ENCODE results near the gene ACER2. TPM values are rescaled to one million over a fixed set of nuclear protein-coding genes. Genes with fewer than 3 reads are reported as not detected.

Gene ACER2
- 1 to 10 TPM; 1.5 to 1.6 TPM for total RNA-seq

GRCh38 chr9:19408693-19409400 lies at the start of gene ACER2:
Gene ACER2 (plus strand): TSS chr9:19409009. CDS start chr9:19409085, 76 bp downstream.
- Mint-ChIP-seq H3K9me3 (ENCODE audit: low read depth) (no peaks in the 10 kb centered on the region), H3K4me3 (peak within 1 kb of the TSS; percentile 89), H3K27me3 (no peaks in the 10 kb centered on the region), H3K27ac (peak within 1 kb of the TSS; percentile 68), H3K36me3 (ENCODE audit: low read depth) (no peaks in the 10 kb centered on the region), H3K4me1 (peaks cover 6% of the 10 kb centered on the region)
- intact Hi-C loops (cut with DNase I, micrococcal nuclease): loop anchor here (1.0 kb wide), 5 partner anchors 29 to 360 kb away; partner anchors contain the start of genes RPS6 (in 2 of the 2), DENND4C (in 1 of the 2), HAUS6 (in 1 of the 2) and RRAGA (in 1 of the 2)
- peak; percentile 96 for DNase-seq
- peak; percentile 96 for ATAC-seq
- ChIA-PET POLR2A (interaction anchor here (1.2 kb wide), 1 partner anchor 33 kb away, joined by 3 read pairs; no protein-coding TSS in a partner anchor), CTCF (interaction anchor here (0.6 to 1.6 kb wide), 3 partner anchors 30 to 364 kb away, joined by 3 to 4 read pairs (median 3); no protein-coding TSS in a partner anchor)

- no peak overlapping the region for H3K27ac Mint-ChIP-seq
- H3K27me3 Mint-ChIP-seq: no peaks in the 10 kb centered on the region
- H3K4me1 Mint-ChIP-seq: no peaks in the 10 kb centered on the region
- POLR2A ChIA-PET: no interaction called here
- no peak for DNase-seq
- CTCF ChIA-PET: no interaction called here
- no peaks in the 10 kb centered on the region for H3K9me3 Mint-ChIP-seq (ENCODE audit: low read depth)
- no peak for ATAC-seq
- H3K36me3 Mint-ChIP-seq (ENCODE audit: low read depth): peaks cover 16% of the 10 kb centered on the region
- no peak overlapping the region for H3K4me3 Mint-ChIP-seq
- intact Hi-C loops (cut with DNase I, micrococcal nuclease): no loop called here
Observed at GRCh38 chr9:19369107-19369506, 39.7 kb upstream of the ACER2 start.

GRCh38 chr9:19371942-19372341 lies 36.9 kb upstream of the ACER2 start:
- ATAC-seq (no peak), DNase-seq (no peak)
- peak overlapping the region; percentile 31 for H3K27ac Mint-ChIP-seq
- H3K4me3 Mint-ChIP-seq: no peak overlapping the region
- ChIA-PET POLR2A (no interaction called here), CTCF (interaction anchor here (0.7 kb wide), 1 partner anchor 8 kb away, joined by 3 read pairs; the partner anchor contains the start of gene RPS6)
- intact Hi-C loops (cut with DNase I, micrococcal nuclease): loop anchor here in 1 of 2 experiments (2.0 kb wide), 1 partner anchor 137 kb away; no protein-coding TSS in a partner anchor
- H3K4me1 Mint-ChIP-seq: peaks cover 14% of the 10 kb centered on the region
- H3K27me3 Mint-ChIP-seq: no peaks in the 10 kb centered on the region
- H3K36me3 Mint-ChIP-seq (ENCODE audit: low read depth): peaks cover 35% of the 10 kb centered on the region
- H3K9me3 Mint-ChIP-seq (ENCODE audit: low read depth): no peaks in the 10 kb centered on the region

- H3K27ac Mint-ChIP-seq: no peak overlapping the region
- H3K36me3 Mint-ChIP-seq (ENCODE audit: low read depth): peaks cover 41% of the 10 kb centered on the region
- CTCF ChIA-PET: no interaction called here
- DNase-seq (no peak), ATAC-seq (no peak)
- H3K4me3 Mint-ChIP-seq: no peak overlapping the region
- H3K4me1 Mint-ChIP-seq: peaks cover 21% of the 10 kb centered on the region
- no peaks in the 10 kb centered on the region for H3K27me3 Mint-ChIP-seq
- intact Hi-C loops (cut with DNase I, micrococcal nuclease): loop anchor here in 1 of 2 experiments (2.0 kb wide), 1 partner anchor 138 kb away; no protein-coding TSS in a partner anchor
- POLR2A ChIA-PET: no interaction called here
- no peaks in the 10 kb centered on the region for H3K9me3 Mint-ChIP-seq (ENCODE audit: low read depth)
Observed at GRCh38 chr9:19372567-19372966, 36.2 kb upstream of the ACER2 start.

- H3K36me3 Mint-ChIP-seq (ENCODE audit: low read depth): peaks cover 51% of the 10 kb centered on the region
- POLR2A ChIA-PET: no interaction called here
- intact Hi-C loops (cut with DNase I, micrococcal nuclease): loop anchor here in 1 of 2 experiments (2.0 kb wide), 1 partner anchor 139 kb away; no protein-coding TSS in a partner anchor
- ATAC-seq (no peak), DNase-seq (no peak)
- no peak overlapping the region for H3K4me3 Mint-ChIP-seq
- peaks cover 25% of the 10 kb centered on the region for H3K4me1 Mint-ChIP-seq
- no peak overlapping the region for H3K27ac Mint-ChIP-seq
- CTCF ChIA-PET: interaction anchor here (0.7 kb wide), 1 partner anchor 84 kb away, joined by 3 read pairs; no protein-coding TSS in a partner anchor
- no peaks in the 10 kb centered on the region for H3K27me3 Mint-ChIP-seq
- H3K9me3 Mint-ChIP-seq (ENCODE audit: low read depth): no peaks in the 10 kb centered on the region
Observed at GRCh38 chr9:19373527-19373926, 35.3 kb upstream of the ACER2 start.

GRCh38 chr9:19375538-19375937 lies 33.3 kb upstream of the ACER2 start:
- CTCF ChIA-PET: interaction anchor here (0.7 to 1.4 kb wide), 4 partner anchors 44 to 90 kb away, joined by 3 to 4 read pairs (median 3); no protein-coding TSS in a partner anchor
- POLR2A ChIA-PET: interaction anchor here (0.6 to 1.2 kb wide), 4 partner anchors 33 to 123 kb away, joined by 3 to 4 read pairs (median 4); partner anchors contain the start of gene ACER2
- no peak overlapping the region for H3K4me3 Mint-ChIP-seq
- intact Hi-C loops (cut with DNase I, micrococcal nuclease): no loop called here
- peaks cover 70% of the 10 kb centered on the region for H3K36me3 Mint-ChIP-seq (ENCODE audit: low read depth)
- H3K9me3 Mint-ChIP-seq (ENCODE audit: low read depth): no peaks in the 10 kb centered on the region
- ATAC-seq (no peak), DNase-seq (no peak)
- H3K27ac Mint-ChIP-seq: peak overlapping the region; percentile 70
- no peaks in the 10 kb centered on the region for H3K27me3 Mint-ChIP-seq
- peaks cover 25% of the 10 kb centered on the region for H3K4me1 Mint-ChIP-seq

- Mint-ChIP-seq H3K4me1 (peaks cover 36% of the 10 kb centered on the region), H3K27ac (peak overlapping the region; percentile 68), H3K36me3 (ENCODE audit: low read depth) (peaks cover 74% of the 10 kb centered on the region), H3K27me3 (no peaks in the 10 kb centered on the region), H3K9me3 (ENCODE audit: low read depth) (no peaks in the 10 kb centered on the region), H3K4me3 (peak overlapping the region; percentile 99)
- intact Hi-C loops (cut with DNase I, micrococcal nuclease): no loop called here
- POLR2A ChIA-PET: no interaction called here
- CTCF ChIA-PET: no interaction called here
- ATAC-seq: no peak
- DNase-seq: no peak
Observed at GRCh38 chr9:19376931-19377330, 31.9 kb upstream of the ACER2 start.

- ATAC-seq: no peak
- POLR2A ChIA-PET: no interaction called here
- peak overlapping the region; percentile 99 for H3K4me3 Mint-ChIP-seq
- intact Hi-C loops (cut with DNase I, micrococcal nuclease): no loop called here
- no peaks in the 10 kb centered on the region for H3K9me3 Mint-ChIP-seq (ENCODE audit: low read depth)
- H3K27me3 Mint-ChIP-seq: no peaks in the 10 kb centered on the region
- peaks cover 73% of the 10 kb centered on the region for H3K36me3 Mint-ChIP-seq (ENCODE audit: low read depth)
- CTCF ChIA-PET: interaction anchor here (0.8 kb wide), 1 partner anchor 79 kb away, joined by 3 read pairs; no protein-coding TSS in a partner anchor
- no peak for DNase-seq
- H3K27ac Mint-ChIP-seq: peak overlapping the region; percentile 100
- peaks cover 41% of the 10 kb centered on the region for H3K4me1 Mint-ChIP-seq
Observed at GRCh38 chr9:19378164-19378563, 30.6 kb upstream of the ACER2 start.

GRCh38 chr9:19378647-19379046 lies 30.2 kb upstream of the ACER2 start:
- Mint-ChIP-seq H3K36me3 (ENCODE audit: low read depth) (peaks cover 69% of the 10 kb centered on the region), H3K27me3 (no peaks in the 10 kb centered on the region), H3K9me3 (ENCODE audit: low read depth) (no peaks in the 10 kb centered on the region), H3K4me3 (peak overlapping the region; percentile 99), H3K4me1 (peaks cover 41% of the 10 kb centered on the region), H3K27ac (peak overlapping the region; percentile 100)
- ChIA-PET CTCF (no interaction called here), POLR2A (interaction anchor here (1.3 kb wide), 1 partner anchor 32 kb away, joined by 4 read pairs; no protein-coding TSS in a partner anchor)
- intact Hi-C loops (cut with DNase I, micrococcal nuclease): no loop called here
- no peak for DNase-seq
- ATAC-seq: no peak

- Mint-ChIP-seq H3K4me3 (peak overlapping the region; percentile 99), H3K9me3 (ENCODE audit: low read depth) (no peaks in the 10 kb centered on the region), H3K27ac (peak overlapping the region; percentile 100), H3K27me3 (no peaks in the 10 kb centered on the region), H3K36me3 (ENCODE audit: low read depth) (peaks cover 62% of the 10 kb centered on the region), H3K4me1 (peaks cover 41% of the 10 kb centered on the region)
- intact Hi-C loops (cut with DNase I, micrococcal nuclease): no loop called here
- ChIA-PET CTCF (interaction anchor here (1.8 kb wide), 1 partner anchor 86 kb away, joined by 9 read pairs; no protein-coding TSS in a partner anchor), POLR2A (interaction anchor here (1.3 kb wide), 1 partner anchor 31 kb away, joined by 4 read pairs; no protein-coding TSS in a partner anchor)
- ATAC-seq (no peak), DNase-seq (no peak)
Observed at GRCh38 chr9:19379283-19379682, 29.5 kb upstream of the ACER2 start.

- Mint-ChIP-seq H3K9me3 (ENCODE audit: low read depth) (no peaks in the 10 kb centered on the region), H3K27ac (peak overlapping the region; percentile 100), H3K4me1 (peaks cover 41% of the 10 kb centered on the region), H3K36me3 (ENCODE audit: low read depth) (peaks cover 58% of the 10 kb centered on the region), H3K4me3 (peak overlapping the region; percentile 99), H3K27me3 (no peaks in the 10 kb centered on the region)
- DNase-seq (peak; percentile 54), ATAC-seq (peak; percentile 16)
- ChIA-PET POLR2A (interaction anchor here (1.3 kb wide), 2 partner anchors 31 to 147 kb away, joined by 4 to 7 read pairs; no protein-coding TSS in a partner anchor), CTCF (interaction anchor here (0.6 to 1.8 kb wide), 2 partner anchors 8 to 85 kb away, joined by 3 to 9 read pairs; no protein-coding TSS in a partner anchor)
- intact Hi-C loops (cut with DNase I, micrococcal nuclease): loop anchor here (1.0 to 5.0 kb wide), 12 partner anchors 29 to 331 kb away; partner anchors contain the start of genes DENND4C (in 2 of the 2), RRAGA (in 2 of the 2) and PLIN2 (in 1 of the 2)
Observed at GRCh38 chr9:19379697-19380046, 29.1 kb upstream of the ACER2 start.
